HG03045 (cell line): Measurements from ENCODE around the gene MRPL36.

Source experiments
- ATAC-seq: cut with Tn5 transposase; IDR thresholded peaks from one replicate; pipeline ENCODE4 v1.9.1; 2021; ENCODE audit warnings: mild to moderate bottlenecking, moderate library complexity; ENCODE audit not compliant: unreplicated experiment

Gene MRPL36

DNA sequence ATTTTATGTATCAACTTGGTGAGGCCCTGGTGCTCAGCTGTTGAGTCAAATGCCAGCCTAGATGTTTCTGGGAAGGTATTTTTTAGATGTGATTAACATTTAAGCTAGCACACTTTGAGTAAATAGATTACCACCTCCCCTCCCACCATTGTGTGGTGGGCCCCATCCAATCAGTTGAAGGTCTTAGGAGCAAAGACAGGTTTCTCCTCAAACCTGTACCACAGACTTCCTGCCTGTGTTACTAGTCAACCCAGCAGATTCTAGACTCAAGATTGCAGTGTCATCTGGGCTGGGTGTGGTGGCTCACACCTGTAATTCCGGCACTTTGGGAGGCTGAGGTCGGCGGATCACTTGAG lies 33.8 kb downstream of the MRPL36 start:
- no peak for ATAC-seq

DNA sequence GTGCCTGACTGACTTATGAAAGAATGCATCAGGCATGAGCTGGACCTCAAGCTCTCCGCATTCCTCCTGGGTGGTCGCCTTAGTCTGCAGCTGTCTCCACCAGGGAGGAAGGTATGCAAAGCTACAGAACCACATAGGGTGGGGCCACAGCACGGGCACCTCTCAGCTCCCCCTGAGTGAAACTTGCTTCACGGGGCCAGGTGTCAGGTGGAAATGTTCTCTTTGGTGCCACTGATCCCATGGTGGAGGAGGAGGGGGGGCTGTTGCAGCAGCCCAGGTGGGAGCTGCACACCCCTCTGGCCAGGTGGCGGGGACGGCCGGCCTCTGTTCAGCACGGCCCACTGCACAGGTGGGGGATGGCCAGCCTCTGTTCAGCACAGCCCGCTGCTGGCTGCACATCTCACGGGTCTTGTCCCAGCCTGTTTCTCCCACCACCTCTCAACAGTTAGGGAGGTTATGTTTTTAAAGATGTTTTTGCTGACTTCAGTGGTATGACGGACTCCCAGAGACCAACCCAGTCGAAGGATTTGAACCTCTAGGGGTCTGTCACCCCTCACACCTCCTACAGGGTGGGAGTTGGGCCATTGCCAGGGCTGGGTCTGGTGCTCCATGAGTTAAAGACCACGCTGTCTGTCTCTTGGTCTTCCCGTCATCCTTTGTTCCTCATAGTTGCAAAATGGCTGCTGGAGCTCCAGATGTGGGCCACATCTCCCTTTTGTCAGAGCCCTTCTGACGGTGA lies 34.3 kb downstream of the MRPL36 start:
- peak; percentile 96 for ATAC-seq

DNA sequence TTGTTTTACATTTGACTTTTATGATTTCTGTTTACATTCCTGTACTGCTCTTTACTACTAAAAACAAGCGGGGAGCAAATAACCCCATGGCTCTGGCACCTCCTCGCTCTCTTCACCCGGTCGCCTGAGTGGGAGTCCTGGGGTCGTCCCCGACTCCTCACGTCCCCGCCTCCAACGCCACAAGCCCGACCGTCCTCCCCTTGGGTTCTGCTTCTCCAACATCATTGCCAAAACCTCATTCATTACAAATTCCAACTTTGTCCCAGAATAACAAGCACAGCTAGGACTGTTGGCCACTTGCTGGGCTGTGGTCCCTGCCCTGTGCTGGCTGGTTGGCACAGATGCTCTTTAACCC lies 35.1 kb downstream of the MRPL36 start:
- no peak for ATAC-seq

DNA sequence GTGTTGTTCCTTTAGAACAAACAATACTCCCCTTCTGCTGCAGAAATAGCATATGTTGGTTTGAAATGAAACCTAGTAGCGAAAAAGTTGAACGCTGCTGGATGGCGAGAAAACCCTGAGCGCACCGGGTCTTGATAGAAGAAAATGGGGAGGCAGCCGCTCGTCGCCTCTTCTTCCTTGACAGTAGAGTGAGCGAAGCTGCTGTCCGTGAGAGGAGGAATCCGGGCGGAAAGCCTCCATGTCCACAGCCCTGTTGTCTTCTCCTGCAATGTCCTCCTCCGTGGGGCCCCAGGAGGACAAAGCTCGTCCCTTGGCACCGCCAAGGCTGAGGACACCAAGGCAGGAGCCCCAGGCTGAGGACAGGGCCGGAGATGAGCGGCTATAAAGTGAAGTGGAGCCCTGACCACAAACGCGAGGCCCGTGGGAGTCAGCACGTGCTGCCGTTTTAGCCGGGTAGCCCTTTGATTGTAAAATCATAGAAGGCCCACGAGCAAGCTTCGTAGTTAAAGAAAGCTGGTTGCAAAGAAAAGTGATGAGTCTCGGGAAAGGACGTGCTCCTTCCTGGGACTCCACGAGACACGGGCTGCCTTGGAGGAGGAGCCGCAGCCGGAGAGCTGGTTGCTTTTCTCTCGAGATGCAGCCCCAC lies 35.6 kb downstream of the MRPL36 start:
- no peak for ATAC-seq

DNA sequence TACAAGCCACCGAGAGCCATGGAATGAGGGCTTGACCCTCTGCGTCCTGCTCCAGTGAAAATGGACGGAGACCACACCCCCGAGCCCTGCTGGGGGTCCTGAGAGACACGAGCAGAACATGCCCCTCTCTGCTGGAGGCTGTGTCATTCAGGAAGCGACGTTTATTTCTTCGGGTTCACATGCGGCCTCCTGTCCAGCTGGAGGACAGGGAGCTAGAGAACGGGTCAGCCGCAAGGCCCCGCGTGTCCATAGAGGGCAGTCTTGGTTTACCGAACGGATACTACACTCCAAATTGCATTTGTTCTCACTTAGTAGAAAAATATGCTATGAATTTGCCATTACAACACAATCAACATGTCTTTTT lies 36.1 kb downstream of the MRPL36 start:
- ATAC-seq: no peak

DNA sequence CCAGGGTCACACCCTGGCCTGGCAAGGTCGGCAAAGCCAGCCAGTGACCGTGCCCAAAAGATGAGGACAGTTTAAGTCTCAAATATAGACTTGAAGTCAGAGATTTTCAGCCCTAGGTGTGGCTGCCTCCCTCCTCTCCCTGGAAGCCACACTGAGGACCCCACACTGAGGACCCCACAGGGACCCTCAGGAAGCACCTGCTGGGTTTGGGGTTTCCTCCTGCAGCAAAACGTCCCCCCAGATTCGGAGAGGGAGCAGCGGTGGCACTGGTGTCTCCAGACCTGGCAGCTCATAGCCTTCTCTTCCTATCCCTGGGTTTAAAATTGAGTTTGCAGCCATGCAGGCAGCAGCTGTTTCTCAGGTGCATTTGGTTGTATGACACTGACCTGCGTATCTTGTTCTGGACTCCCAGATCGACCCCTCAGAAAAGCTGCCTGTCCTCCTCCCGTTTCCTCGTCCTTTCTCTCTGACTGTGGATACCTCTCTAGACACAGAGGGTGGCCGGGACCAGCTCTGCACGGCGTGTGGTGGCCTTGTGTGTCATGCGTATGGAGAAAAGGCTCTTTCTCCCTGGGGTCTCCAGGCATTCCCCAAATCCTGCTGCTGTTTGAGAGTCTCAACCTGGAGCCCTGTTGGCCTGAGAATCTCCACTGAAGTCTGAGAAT lies 36.6 kb downstream of the MRPL36 start:
- ATAC-seq: no peak

DNA sequence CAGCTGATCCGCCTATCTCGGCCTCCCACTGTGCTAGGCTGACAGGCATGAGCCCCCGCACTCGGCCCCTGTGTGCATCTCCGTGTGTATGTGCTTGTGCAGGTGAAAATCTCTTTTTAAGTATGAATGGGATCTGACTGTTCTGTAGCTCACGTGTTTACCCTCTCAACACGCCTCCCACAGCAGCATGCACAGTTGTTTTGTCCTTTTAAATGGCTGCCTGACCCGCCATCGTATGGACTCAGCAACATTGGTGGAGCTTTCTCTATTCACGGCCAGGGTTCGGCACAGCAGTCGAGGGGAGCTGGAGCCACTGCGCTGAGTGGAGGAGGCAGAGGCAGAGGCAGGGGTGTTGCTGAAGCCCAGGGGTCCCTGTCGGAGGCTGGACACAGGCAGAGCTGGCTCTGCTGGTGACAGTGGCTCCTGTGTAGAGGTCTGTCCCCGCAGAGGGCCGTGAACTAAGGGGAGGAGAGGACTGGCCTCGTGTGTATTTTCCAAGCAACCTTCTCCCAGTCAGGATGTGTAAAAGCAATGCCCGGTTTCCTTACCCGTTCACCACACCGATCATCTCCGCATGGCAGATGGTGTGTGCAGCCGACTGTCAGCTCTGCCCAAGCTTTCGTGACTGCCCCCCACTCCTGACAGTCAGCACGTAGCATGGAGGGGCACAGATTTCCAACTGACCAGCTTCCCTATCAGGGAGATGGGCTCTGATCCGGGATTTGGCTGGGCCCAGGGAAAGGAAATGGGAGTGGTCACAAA lies 37.3 kb downstream of the MRPL36 start:
- no peak for ATAC-seq

DNA sequence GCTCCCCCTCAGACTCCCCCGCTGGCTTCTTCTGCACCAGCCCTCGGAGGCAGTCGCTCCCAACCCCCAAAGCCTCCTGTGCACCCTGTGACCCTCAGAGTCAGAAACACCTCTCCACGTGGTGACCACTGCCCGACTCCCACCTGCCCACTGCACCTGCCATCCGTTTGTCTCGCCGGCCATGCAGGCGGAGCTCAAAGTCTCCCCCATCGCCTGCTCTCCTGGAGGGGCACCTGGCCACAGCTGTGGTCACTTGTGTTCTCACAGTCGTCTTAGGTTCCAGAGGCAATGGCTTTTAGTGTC lies 38.2 kb downstream of the MRPL36 start:
- ATAC-seq: no peak

DNA sequence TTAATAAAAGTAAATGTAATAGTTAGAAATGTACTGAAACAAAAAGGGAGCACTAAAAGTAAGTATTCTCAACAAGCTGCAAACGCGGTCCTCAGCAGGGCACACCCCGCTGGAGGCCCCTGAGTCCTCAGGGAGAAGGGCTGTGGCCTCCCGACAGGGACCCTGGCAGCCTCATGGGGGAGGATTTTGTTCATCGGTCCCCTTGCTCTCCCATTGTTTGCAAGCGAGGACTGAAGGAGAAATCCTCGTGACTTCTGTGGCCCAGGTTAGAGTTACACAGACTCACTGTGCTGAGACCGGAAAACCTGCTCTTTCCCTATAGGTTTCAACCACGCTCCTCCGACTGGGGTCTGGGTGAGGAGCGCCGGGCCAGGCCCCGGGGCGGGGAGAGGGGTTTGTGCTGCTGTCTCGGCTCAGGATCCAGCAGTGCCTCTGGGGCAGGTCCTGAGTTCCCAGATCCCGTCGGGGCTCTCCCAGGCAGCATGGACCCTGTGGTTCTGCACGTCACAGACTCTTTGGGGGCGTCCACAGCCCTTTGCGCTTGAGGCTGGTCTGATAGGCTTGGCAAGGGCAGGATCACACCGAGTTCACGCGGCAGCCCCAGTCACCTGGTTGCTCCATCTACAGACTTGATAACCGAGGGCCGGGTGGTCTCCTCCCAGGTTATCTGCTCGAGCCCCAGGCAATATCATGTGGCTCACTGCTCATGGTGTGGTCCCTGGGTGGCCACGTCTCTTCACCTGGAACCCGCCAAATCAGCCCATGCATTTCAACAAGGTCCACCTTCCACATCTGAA lies 38.8 kb downstream of the MRPL36 start:
- no peak for ATAC-seq

DNA sequence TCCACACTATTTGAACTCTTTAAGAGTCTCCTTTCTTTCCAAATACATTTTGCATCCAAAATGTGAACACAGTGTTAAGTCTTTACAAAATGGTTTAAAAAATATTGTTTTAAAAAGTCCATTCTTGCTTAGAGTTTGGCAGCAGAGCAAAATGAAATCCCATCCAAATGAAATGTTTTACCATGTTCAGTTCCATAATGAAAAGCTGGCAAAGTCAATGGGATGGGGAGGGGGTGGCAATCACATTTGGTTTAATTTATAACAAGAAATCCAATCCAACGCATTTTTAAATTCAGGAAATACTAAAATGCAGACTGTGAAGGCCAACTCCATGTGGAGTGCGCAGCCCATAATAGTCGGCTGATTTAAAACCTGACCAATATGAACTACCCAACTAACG lies 39.4 kb downstream of the MRPL36 start:
- ATAC-seq: no peak

DNA sequence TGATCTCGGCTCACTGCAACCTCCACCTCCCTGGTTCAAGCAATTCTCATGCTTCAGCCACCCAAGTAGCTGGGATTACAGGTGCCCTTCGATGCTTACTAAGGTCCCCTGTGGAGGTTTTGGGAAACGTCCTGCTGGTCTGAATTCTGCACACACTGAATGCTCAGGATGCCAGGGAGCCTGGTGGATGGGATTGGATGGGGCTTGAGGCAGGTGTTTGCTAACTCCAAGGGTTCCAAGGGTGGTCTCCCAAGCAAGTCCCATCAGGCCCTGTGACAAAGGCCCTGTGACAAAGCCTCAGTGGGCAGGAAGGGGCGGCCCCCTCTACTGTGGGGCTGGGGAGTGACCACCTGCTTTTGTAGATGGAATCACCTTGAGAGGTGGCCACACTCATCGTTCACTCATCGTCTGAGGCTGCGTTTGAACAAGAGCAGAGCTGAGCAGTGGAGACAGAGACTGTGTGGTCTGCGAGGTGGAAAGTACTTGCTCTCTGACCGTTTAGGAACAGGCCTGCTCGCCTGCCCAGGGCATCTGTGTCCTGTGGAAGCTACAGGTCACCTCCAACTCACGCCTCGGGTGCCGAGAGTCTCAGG lies 40.2 kb downstream of the MRPL36 start:
- no peak for ATAC-seq

DNA sequence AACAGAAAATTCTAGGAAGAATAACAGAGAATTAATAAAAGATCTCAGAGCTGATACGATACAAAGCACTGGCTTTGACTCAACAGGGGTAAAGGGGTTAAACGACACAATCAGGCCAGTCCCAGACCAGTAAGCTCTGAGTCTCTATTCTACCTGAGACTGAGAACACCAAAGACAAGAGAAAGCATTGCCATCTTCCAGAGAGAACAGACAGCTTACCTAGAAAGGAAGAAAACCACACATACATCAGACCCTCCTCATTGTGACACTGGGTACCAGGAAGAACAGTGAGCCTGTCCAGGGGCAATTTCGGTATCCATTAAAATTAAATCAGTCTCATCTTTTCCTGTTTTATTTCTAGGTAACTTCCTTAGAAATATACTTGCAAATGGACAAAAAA lies 41.1 kb downstream of the MRPL36 start:
- no peak for ATAC-seq

DNA sequence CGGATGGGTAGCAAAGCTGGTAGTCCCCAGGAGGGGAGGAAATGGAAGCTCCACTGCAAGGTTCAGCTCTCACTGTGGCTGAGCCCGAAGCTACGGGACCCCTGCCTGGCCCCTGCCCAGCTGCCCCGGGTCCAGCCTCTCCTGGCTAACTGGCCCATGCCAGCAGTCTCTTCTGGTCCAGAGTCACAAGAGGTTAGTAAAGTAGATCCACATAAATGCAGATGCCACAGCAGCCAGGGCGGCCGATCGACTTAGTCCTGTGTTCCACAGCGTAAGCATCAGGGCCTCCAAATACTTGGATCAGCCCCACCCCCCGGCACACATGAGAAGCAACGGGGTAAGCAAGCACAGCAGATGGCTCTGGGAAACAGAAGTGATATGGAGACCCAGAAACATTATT lies 42.1 kb downstream of the MRPL36 start:
- ATAC-seq: no peak

DNA sequence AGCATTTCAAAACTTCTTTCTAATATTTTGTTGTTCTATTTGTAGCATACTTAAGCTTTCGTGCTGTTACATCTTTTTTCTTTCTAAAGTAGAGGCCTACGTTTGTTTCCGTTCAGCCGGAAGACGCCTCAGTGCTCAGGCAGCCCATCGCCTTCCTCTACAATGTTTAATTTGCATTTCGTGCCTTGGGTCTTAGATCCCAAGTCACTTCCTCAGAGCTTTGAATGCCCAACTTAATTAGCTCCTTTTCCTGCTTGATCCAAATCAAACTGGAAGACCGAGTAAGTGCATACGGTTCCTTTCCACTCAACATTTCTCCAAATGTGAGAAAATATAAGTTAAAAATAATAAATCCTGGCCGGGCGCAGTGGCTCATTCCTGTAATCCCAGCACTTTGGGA lies 43.2 kb downstream of the MRPL36 start:
- ATAC-seq: no peak

DNA sequence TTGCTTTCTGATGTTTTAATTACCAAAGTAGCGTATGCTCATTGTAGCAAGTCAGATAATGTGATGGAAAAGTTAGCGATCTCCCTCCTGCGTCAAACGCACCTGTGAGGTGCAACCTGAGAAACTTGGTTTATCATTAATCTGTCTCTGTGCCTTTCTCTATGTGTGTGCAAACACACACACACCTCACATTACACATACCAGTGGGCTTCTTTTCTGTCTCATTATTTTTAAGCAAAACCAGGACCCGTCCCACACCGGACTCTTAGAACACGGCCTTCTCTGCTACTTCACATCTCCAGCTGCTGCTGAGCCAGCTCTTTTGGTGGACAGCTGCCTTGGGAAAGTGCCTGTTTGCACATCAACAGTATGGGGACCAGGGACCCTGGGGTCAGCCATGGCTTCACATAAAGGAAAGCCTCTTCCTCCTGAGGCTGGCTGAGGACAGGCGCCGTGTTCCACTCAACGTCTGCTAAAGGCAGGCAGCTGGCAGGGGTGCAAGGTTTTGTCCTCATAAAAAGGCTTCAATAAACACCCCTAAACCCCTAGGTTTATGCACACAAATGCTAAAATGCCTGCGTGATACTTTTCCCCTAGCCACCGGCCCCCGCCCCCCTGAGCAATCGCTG lies 44.2 kb downstream of the MRPL36 start:
- ATAC-seq: no peak

DNA sequence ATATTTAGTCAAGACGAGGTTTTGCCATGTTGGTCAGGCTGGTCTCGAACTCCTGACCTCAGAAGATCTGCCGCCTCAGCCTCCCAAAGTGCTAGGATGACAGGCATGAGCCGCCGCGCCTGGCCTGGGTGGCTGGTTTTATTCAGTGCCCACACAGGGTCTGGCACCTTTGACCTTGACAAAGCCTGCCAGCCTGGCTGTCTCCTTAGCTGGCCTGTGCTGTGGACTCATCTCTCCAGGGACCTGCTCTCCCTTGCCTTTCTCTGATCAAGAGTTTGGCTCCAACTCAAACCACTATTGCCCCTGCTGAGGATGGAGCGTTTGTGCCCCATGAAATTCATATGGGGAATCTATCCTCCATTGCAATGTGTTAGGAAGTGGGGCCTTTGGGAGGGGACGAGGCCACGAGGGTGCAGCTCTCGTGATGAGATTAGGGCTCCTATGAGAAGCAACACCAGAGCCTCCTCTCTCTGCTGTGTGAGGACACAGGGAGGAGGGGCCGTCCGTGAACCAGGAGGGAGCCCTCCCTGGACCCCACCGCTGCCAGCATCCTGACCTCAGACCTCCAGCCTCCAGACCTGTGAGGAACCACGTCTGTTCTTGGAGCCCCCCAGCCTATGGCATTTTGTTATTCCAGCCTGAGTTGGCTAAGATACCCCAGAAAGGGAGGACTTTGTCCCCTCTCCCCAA lies 45.0 kb downstream of the MRPL36 start:
- ATAC-seq: no peak

DNA sequence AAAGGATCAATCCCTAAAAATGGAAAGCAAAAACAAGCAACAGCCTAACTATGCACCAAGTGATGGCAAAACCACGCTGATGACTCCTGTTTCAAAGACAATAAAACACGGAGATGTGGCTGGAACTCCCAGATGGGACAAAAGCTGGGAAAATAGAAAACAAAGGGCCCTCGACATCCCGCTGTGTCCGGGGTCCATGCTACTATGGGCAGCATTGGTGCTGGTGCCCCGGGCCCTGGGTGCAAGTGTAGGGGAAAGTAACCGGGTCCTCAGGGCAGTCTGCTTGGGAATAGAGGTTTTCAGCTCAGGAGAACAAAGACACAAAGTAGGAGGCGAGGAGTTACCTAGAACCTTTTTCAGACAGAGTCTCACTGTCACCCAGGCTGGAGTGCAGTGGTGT lies 46.1 kb downstream of the MRPL36 start:
- ATAC-seq: no peak

DNA sequence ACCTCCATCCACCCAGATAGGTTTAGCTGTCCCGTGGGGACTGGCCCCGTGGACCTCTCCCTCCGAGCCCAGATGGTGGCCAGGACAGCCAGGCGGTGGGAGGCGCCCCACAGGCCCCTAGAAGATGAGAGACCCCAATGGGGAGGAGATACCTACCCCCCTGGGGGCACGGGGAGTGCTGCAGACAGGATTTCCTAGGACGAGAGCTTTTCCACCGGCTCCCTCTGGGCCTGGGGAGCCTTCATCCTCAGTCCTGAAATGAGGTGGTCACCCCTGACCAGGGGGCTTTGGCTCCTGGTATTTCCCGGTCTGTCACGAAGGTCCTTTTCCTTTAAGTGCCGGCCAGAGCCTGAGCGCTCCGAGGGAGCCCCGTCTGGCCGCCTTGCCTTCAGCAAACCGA lies 46.8 kb downstream of the MRPL36 start:
- no peak for ATAC-seq

DNA sequence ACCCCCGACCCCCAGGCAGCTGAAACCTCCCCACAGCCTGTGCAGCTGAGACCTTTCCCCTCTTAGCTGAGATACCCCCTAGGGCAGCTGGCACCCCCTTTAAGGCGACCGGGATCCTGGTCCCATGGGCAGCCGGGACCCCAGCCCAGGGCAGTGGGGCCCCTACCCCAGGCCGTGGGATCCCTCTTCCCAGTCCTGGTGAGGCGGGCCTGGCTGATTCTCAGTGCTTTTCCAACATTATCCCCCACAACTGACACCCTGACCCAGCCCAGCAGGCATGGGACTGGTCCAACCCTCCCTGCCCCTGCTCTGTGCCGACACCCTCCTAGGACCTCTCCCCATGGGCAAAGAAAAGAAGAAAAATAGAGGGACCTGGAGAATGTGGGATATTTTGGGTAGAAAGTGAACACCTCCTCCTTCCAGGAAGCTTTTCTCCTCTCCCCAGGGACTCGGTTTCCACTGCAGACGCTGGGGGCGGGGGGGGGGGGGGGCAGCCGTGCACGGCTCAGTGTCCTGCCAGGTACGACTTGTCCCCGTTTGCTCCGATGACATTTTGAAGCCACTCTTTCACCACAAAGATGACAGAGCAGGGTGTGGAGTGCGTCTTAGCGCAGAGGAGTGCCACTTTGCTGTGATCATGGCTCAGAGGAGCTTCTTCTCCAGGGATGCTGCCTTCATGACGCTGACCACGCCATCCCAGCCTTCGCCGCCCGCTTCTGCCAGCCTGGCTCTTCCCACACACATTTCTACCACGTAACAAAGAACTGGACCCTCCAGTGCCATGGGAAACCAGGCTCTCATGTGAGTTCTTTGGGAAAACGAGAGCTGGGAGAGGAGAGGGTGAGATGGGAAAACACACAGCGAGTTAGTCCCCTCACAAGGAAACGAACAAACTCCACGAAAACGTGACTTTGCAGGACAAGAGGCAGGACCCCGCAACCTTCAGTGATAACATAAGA lies 47.5 kb downstream of the MRPL36 start:
- ATAC-seq: no peak
